Measurements from ENCODE around the gene NUDT12. TPM values are rescaled to one million over a fixed set of nuclear protein-coding genes. Genes with fewer than 3 reads are reported as not detected.

The NUDT12 gene
- polyA plus RNA-seq, 12 donors, result 11.2 to 18.4 (median 15.0) TPM; not detected in 1

- no peak for DNase-seq
Observed at GRCh38 chr5:103542441-103542840, 20.1 kb downstream of the NUDT12 start.

GRCh38 chr5:103541569-103541968 lies 21.0 kb downstream of the NUDT12 start:
- no peak for DNase-seq

- no peak for DNase-seq
Observed at GRCh38 chr5:103541114-103541513, 21.5 kb downstream of the NUDT12 start.

- DNase-seq, result no peak
Observed at GRCh38 chr5:103539376-103540330, 22.9 kb downstream of the NUDT12 start.

- DNase-seq, result no peak
Observed at GRCh38 chr5:103532086-103532734, 30.4 kb downstream of the NUDT12 start.

GRCh38 chr5:103526164-103526915 lies 36.2 kb downstream of the NUDT12 start:
- no peak for DNase-seq

- DNase-seq, result no peak
Observed at GRCh38 chr5:103525361-103525760, 37.2 kb downstream of the NUDT12 start.

GRCh38 chr5:103523319-103523718 lies 39.3 kb downstream of the NUDT12 start:
- DNase-seq, result no peak

- DNase-seq, result no peak
Observed at GRCh38 chr5:103522586-103522985, 40.0 kb downstream of the NUDT12 start.

- no peak for DNase-seq
Observed at GRCh38 chr5:103519550-103519949, 43.0 kb downstream of the NUDT12 start.

- DNase-seq, result no peak
Observed at GRCh38 chr5:103514371-103514770, 48.2 kb downstream of the NUDT12 start.

GRCh38 chr5:103513701-103514100 lies 48.9 kb downstream of the NUDT12 start:
- DNase-seq, result no peak

- no peak for DNase-seq
Observed at GRCh38 chr5:103512500-103512899, 50.1 kb downstream of the NUDT12 start.

- no peak for DNase-seq
Observed at GRCh38 chr5:103511554-103511885, 51.1 kb downstream of the NUDT12 start.

- no peak for DNase-seq
Observed at GRCh38 chr5:103510851-103511553, 51.6 kb downstream of the NUDT12 start.

GRCh38 chr5:103505581-103506305 lies 56.8 kb downstream of the NUDT12 start:
- DNase-seq, result no peak

GRCh38 chr5:103503066-103503465 lies 59.5 kb downstream of the NUDT12 start:
- DNase-seq, result no peak

GRCh38 chr5:103502662-103503061 lies 59.9 kb downstream of the NUDT12 start:
- no peak for DNase-seq

All from muscle of arm (tissue), 12 donors.